Right cardiac atrium (tissue), 5 donors: ENCODE data around the gene CAMTA1. TPM values are rescaled to one million over a fixed set of nuclear protein-coding genes. Genes with fewer than 3 reads are reported as not detected.

ENCODE experiments used
- ATAC-seq, 2 donors: fragments of 200-7000 bp; cut with Tn5 transposase; one replicate each; pipeline versions ENCODE4 v1.8.0 to v1.9.1; 2020; ENCODE audit warnings: moderate library complexity in 2 of 2, mild to moderate bottlenecking in 1 of 2
- DNase-seq, 3 donors: peaks; one replicate each; pipeline ENCODE4 v3.0.0-alpha.2; 2020
- H3K27ac ChIP-seq: one replicate; pipeline ENCODE4 v1.5.1; 2013; ENCODE audit warnings: mild to moderate bottlenecking, low read length, control low read depth, moderate library complexity
- H3K27me3 ChIP-seq: one replicate; pipeline ENCODE4 v1.6.1; 2013; ENCODE audit not compliant: control insufficient read depth, insufficient read depth
- H3K4me1 ChIP-seq: one replicate; pipeline ENCODE4 v1.6.1; 2013; ENCODE audit warnings: low read length; ENCODE audit not compliant: control insufficient read depth, insufficient read depth
- H3K4me3 ChIP-seq: one replicate; pipeline ENCODE4 v1.5.1; 2013; ENCODE audit warnings: low read length, control low read depth
- H3K9me3 ChIP-seq: one replicate; pipeline ENCODE4 v1.6.1; 2013; ENCODE audit warnings: low read length; ENCODE audit not compliant: control insufficient read depth
- WGBS: extraction: QIAGEN DNeasy Blood & Tissue Kit; methylation state at CpG from one replicate; pipeline ENCODE4 v1.1.7; 2013; 5-methylcytosine and 5-hydroxymethylcytosine counted together
- intact Hi-C, 4 donors: fragments of 100-400 bp; cut with DNase I; formaldehyde crosslinking; loops; one replicate each; pipeline versions ENCODE4 v1.11.0 to v1.14.0; 2022 to 2023
- polyA plus RNA-seq: library from polyadenylated mRNA; stranded (reverse); fragments of 200-250 nt; gene quantifications from one replicate; pipeline ENCODE4 v1.2.3, GENCODE V29; 2013
- total RNA-seq, 4 donors: library from RNA; stranded (reverse); fragmentation: NEBNext Ultra II Directional; extraction: Animal tissue kit (Norgen Biotek cat#: 25700); gene quantifications; one replicate each; pipeline ENCODE4 v1.2.1, GENCODE V29; 2021
- donor health status: healthy with polysubstance abuse.
- donor health status: DM: no; HTN: yes; CAD: no.
- donor health status: DM: no; HTN: no; CAD: no.
- donor health status: DM: no; HTN: yes; CAD: no; lungs with severe emphysema.
- donor health status: DM: yes; HTN: yes; CAD: no.

The CAMTA1 gene
- total and polyA plus RNA-seq, 5 donors = 155 to 334 (median 164) TPM

DNA sequence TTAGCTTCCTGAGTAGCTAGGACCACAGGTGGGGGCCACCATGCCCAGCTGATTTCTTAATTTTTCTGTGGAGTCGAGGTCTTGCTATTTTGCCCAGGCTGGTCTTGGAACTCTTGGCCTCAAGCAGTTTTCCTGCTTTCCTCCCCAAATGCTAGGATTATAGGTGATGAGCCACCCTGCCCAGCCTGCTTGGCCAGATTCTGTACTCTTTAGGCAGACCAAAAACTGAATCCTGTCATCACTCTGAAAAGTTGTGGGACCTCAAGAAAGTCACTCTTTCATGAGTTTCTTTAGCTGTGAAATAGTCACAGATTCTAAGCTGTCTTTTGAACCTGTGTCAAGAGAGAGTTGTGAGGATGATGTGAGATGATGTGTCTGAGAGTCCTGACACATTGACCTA, 105.4 kb downstream of the CAMTA1 start:
- intact Hi-C loops = loop anchor here in 3 of 4 donors (2.0 to 10.0 kb wide), 4 partner anchors 96 to 170 kb away; no protein-coding TSS in a partner anchor
- 95% methylated on average over 1 of the region's 1 CpG for WGBS
- no peaks in the 10 kb centered on the region for H3K27me3 ChIP-seq
- no peak for ATAC-seq
- DNase-seq = no peak
- no peak overlapping the region for H3K4me3 ChIP-seq
- H3K4me1 ChIP-seq = no peaks in the 10 kb centered on the region
- no peak overlapping the region for H3K27ac ChIP-seq
- no peaks in the 10 kb centered on the region for H3K9me3 ChIP-seq

DNA sequence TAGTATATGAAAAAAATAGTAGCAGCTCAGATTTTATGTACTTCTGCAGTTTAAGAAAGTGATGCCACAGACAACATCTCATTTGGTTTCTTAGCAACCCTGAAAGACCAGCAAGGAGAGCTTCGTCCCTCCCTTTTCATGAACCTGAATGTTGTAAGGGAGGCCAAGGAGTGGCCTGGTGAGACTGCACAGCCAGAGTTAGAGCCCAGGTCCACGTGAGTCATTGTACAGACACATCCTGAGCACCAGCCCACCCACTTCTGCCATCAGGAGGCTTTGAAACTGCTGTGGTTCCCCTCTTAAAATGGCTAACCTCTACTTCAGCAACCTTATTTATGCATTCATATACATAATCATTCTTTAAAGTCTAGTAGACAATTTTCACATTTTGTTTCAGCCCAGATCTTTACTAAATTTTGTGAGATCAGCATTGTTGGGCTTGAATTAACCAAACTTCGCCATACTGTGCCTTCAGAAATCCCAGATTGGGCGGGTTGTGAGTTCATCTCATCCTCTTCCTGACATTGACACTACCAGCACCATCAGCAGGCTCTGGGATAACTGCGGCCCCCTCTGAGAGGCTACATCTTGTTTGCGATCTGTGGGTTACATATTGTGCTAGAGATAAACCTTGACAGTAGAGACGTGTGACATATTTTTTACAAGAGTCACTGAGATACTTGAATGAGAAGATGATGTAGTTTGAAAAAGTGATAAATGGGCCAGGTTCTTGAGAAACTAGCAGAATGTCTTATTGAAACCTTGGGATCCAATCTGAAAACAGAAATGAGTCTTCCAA, 106.7 kb downstream of the CAMTA1 start:
- Histone ChIP-seq H3K27me3 (no peaks in the 10 kb centered on the region), H3K9me3 (no peaks in the 10 kb centered on the region), H3K4me3 (no peak overlapping the region), H3K27ac (no peak overlapping the region), H3K4me1 (no peaks in the 10 kb centered on the region)
- ATAC-seq (no peak), DNase-seq (no peak)
- intact Hi-C loops = loop anchor here in 3 of 4 donors (2.0 to 10.0 kb wide), 4 partner anchors 97 to 171 kb away; no protein-coding TSS in a partner anchor
- WGBS = 94% methylated on average over 7 of the region's 7 CpGs

DNA sequence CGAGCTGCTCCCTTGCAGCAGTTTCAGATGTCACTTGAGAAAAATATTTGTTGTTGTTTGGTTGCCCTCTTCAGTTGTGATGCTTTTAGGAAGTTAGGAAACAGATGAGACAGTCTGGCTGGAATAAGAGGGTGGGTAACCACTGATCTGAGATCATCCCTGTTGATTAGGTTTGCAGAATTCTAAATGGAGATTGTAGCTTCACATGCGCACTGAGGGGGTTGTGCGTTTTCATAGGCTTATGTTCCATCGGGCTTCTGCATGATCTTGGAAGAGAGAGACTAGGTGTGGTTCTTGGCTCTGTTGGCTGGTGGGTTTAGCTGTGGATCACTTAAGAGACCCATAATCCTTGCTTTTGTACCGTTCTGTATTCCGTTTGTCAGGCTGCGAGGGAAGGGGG, 108.1 kb downstream of the CAMTA1 start:
- DNase-seq (no peak), ATAC-seq (no peak)
- no peaks in the 10 kb centered on the region for H3K27me3 ChIP-seq
- 92% methylated on average over 7 of the region's 7 CpGs for WGBS
- H3K4me1 ChIP-seq = no peaks in the 10 kb centered on the region
- intact Hi-C loops = loop anchor here in 3 of 4 donors (5.0 to 10.0 kb wide), 3 partner anchors 99 to 166 kb away; no protein-coding TSS in a partner anchor
- H3K27ac ChIP-seq = no peak overlapping the region
- H3K4me3 ChIP-seq = no peak overlapping the region
- H3K9me3 ChIP-seq = no peaks in the 10 kb centered on the region

DNA sequence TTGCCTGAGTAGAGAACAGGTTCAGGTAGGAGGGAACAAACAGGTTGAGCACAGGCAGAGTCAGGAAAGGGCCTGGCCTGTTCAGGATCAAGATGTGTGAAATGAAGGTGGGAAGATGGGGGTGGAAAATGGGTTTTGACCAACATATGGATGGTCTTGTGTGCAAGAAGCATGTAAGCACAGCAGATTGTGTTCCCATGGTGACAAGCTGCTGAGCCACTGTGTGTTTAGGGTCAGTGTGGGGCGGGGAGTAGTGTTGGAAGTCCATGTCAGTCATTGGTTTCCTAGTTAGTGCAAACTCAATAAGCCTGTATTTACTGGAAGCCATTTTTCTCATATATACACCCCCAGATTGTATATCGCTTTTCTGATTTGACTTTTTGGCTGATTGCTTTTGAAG, 111.9 kb downstream of the CAMTA1 start:
- 96% methylated on average over 2 of the region's 2 CpGs for WGBS
- H3K27ac ChIP-seq = no peak overlapping the region
- intact Hi-C loops = loop anchor here in 1 of 4 donors (10.0 kb wide), 1 partner anchor 102 kb away; no protein-coding TSS in a partner anchor
- DNase-seq (no peak), ATAC-seq (no peak)
- H3K4me3 ChIP-seq = no peak overlapping the region
- H3K27me3 ChIP-seq = no peaks in the 10 kb centered on the region
- no peaks in the 10 kb centered on the region for H3K4me1 ChIP-seq
- no peaks in the 10 kb centered on the region for H3K9me3 ChIP-seq

DNA sequence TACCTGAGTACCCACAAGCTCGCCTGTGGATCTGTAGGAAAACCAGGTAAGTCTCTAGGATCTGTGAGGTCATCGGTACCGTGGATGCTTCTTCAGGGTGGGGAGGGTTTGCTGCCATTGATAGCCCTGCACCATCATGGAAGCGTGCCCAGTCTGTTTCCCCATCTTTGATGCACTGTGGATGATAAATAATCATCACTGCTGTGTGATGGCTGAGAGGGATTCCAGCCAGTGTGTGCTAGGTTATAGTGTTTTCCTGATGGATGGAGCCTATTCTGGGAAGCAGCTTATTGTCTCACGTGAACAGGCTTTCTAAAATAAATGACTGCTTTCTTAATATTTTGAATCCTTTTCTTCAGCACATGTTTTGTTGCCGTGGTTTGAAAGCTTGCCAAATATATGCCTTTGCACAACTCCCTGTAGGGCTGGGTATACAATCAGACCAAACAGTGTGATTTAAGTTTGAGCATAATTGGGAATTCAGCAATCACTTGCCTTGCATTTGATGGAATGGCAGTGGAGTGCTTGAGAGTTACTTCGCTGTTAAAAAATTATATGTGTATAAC, 113.8 kb downstream of the CAMTA1 start:
- Histone ChIP-seq H3K4me1 (no peaks in the 10 kb centered on the region), H3K9me3 (no peaks in the 10 kb centered on the region), H3K27ac (no peak overlapping the region), H3K27me3 (no peaks in the 10 kb centered on the region), H3K4me3 (no peak overlapping the region)
- WGBS = 76% methylated on average over 7 of the region's 7 CpGs
- peak in 1 of 2 donors; percentile 21 for ATAC-seq
- no peak for DNase-seq
- intact Hi-C loops = loop anchor here in 1 of 4 donors (10.0 kb wide), 1 partner anchor 104 kb away; no protein-coding TSS in a partner anchor

DNA sequence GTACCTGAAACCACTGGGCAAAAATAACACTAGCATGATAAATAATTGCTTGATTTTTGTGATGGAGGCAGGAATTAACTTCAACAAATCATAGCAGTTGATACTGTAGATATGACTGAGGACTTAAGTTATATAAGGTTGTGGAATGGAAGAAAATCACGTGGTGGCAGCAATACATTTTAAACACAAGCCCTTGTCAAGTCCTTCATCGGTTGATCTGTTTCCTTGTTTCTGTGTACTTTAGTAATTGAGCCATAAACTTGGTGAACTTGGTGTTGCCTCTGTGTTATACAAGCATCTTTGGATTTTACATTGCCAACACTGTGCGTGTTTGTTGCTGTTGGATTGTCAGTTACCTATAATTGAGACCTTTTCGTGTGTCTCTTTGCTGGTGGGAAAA, 114.4 kb downstream of the CAMTA1 start:
- intact Hi-C loops = loop anchor here in 1 of 4 donors (10.0 kb wide), 1 partner anchor 105 kb away; no protein-coding TSS in a partner anchor
- ATAC-seq (no peak), DNase-seq (no peak)
- H3K4me3 ChIP-seq = no peak overlapping the region
- H3K27me3 ChIP-seq = no peaks in the 10 kb centered on the region
- H3K9me3 ChIP-seq = no peaks in the 10 kb centered on the region
- no peak overlapping the region for H3K27ac ChIP-seq
- WGBS = 84% methylated on average over 4 of the region's 4 CpGs
- no peaks in the 10 kb centered on the region for H3K4me1 ChIP-seq

DNA sequence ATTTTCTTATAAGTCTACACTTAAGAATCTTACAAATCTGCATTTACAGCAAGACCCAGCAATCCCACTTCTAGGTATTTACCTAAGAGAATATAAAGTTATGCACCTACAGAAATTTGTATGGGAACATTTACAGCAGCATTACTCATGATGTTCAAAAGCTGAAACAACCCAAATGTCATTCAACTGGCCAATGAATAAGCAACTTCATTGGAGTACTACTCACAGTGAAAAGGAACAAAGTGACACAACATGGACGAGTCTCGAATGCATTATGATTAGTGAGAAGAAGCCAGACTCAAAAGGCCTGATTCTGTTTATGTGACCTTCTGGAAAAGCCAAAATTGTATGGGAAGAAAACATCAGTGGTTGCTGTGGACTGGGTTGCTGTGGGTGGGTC, 116.9 kb downstream of the CAMTA1 start:
- ATAC-seq (no peak), DNase-seq (no peak)
- Histone ChIP-seq H3K27me3 (no peaks in the 10 kb centered on the region), H3K4me3 (no peak overlapping the region), H3K9me3 (no peaks in the 10 kb centered on the region), H3K27ac (no peak overlapping the region), H3K4me1 (no peaks in the 10 kb centered on the region)
- intact Hi-C loops = no loop called here
- WGBS = 81% methylated on average over 2 of the region's 2 CpGs

DNA sequence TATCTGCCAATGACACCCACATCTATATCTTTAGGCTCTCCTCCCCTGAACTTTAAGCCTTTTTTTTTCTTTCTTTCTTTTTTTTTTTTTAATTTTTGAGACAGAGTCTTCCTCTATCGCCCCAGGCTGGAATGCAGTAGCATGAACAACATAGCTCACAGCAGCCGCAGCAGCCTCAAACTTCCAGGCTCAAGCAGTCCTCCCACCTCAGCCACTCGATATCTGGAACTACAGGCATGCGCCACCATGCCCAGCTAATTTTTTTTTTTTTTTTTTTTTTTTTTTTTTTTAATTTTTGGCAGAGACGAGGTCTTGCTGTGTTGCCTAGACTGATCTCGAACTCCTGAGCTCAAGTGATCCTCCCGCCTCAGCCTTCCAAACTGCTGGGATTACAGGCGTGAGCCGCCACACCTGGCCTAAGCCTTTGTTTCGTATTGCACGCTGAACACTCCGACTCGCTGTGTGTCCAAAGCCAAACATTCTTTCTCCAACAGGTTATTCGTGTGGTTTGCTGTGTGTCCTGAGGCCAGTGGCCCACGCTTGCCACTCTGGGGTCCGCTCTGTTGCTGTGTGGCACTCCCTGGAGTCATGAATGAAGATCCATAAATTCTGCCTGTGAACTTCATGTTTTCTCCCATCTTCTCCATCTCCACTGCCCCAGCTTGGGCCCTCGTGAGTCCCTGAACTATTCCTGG, 119.4 kb downstream of the CAMTA1 start:
- ATAC-seq = no peak
- no peak for DNase-seq
- Histone ChIP-seq H3K4me1 (no peaks in the 10 kb centered on the region), H3K4me3 (no peak overlapping the region), H3K9me3 (no peaks in the 10 kb centered on the region), H3K27ac (no peak overlapping the region), H3K27me3 (no peaks in the 10 kb centered on the region)
- 85% methylated on average over 17 of the region's 17 CpGs for whole genome bisulfite sequencing
- intact Hi-C loops = no loop called here

DNA sequence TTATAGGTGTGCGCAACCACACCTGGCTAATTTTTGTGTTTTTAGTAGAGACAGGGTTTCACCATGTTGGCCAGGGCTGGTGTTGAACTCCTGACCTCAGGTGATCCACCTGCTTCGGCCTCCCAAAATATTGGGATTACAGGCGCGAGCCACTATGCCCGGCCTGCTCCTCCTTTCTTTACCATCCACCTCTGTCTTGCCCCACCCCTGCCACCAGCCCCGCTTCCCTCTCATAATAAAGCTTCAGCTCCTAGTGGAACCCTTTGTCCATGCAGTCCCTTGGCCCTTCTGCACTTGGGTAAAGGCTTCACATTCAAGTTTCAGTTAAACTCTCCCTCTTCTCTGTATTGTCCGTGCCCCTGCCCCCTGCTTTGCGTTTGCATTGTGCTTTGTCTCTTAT, 120.1 kb downstream of the CAMTA1 start:
- Histone ChIP-seq H3K4me1 (no peaks in the 10 kb centered on the region), H3K4me3 (no peak overlapping the region), H3K9me3 (no peaks in the 10 kb centered on the region), H3K27me3 (no peaks in the 10 kb centered on the region), H3K27ac (no peak overlapping the region)
- WGBS = 94% methylated on average over 8 of the region's 8 CpGs
- intact Hi-C loops = no loop called here
- DNase-seq (no peak), ATAC-seq (no peak)

DNA sequence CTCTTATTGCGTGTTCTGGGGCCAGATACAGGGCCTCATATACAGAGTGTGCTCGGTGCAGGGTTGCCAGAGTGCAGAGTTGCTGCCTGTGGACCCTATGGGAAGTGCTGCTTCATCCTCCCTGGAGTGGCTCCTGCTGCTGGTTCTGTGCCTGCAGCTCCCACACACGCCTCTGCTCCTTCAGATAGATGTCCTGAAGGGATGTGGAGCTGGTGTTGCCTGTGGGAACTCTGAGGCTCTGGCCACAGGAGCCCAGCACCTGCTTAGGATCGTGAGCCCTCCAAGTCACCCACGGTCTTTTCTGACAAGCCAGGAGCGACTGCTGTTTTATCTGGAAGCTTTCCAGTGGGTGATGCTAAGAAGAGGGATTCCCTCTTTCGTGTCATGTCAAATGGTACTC, 120.5 kb downstream of the CAMTA1 start:
- no peak overlapping the region for H3K4me3 ChIP-seq
- WGBS = 50% methylated on average over 7 of the region's 7 CpGs
- H3K27me3 ChIP-seq = no peaks in the 10 kb centered on the region
- no peak overlapping the region for H3K27ac ChIP-seq
- no peaks in the 10 kb centered on the region for H3K9me3 ChIP-seq
- ATAC-seq (peak in 1 of 2 donors; percentile 26), DNase-seq (no peak)
- intact Hi-C loops = no loop called here
- no peaks in the 10 kb centered on the region for H3K4me1 ChIP-seq

DNA sequence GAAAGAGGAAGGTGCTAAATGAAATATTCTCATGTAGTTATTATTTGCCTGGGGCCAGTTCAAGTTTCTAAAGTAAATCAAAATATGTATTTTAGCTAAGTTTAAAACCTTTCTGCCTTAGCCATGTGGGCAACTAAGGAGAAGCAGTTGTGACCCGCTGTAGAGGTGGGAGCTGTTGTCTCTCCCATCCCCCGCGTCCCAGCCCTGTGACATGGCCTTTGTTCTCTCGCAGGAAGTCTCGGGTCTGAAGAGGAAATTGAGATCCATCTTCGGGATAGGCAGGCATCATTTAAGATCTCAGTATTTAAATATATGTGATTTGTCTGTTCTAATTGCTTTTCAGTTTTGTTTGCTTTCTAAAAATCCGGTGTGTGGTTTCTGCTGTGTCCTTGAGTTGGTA, 121.5 kb downstream of the CAMTA1 start:
- Histone ChIP-seq H3K27me3 (no peaks in the 10 kb centered on the region), H3K27ac (no peak overlapping the region), H3K4me1 (no peaks in the 10 kb centered on the region), H3K9me3 (no peaks in the 10 kb centered on the region), H3K4me3 (no peak overlapping the region)
- intact Hi-C loops = no loop called here
- ATAC-seq = no peak
- DNase-seq = no peak
- WGBS = 39% methylated on average over 7 of the region's 7 CpGs
